Stomach (tissue), 9 donors: ENCODE data around the gene IGF2BP1. TPM values are rescaled to one million over a fixed set of nuclear protein-coding genes. Genes with fewer than 3 reads are reported as not detected.

ENCODE experiments used
- DNase-seq, 2 donors: peaks; one replicate each; pipeline versions ENCODE4 v3.0.0 to v3.0.0-alpha.2; 2013 to 2019
- H3K27ac ChIP-seq, 5 donors: fragments of 200-600 bp in 4 of 5; sonication (generic) in 4 of 5; one replicate each; pipeline ENCODE4 v1.5.1; 2013 to 2019; ENCODE audit warnings: mild to moderate bottlenecking in 1 of 5, moderate library complexity in 1 of 5
- H3K27me3 ChIP-seq, 3 donors: fragments of 200-600 bp; sonication (generic); one replicate each; pipeline ENCODE4 v1.5.1; 2017 to 2019; ENCODE audit warnings: mixed run types in 1 of 3
- H3K36me3 ChIP-seq, 4 donors: fragments of 200-600 bp; sonication (generic); 1 replicate in 3 of 4; 2 replicates in 1 of 4; pipeline ENCODE4 v1.5.1; 2016 to 2019
- H3K4me1 ChIP-seq, 4 donors: fragments of 200-600 bp; sonication (generic); one replicate each; pipeline ENCODE4 v1.5.1; 2016 to 2019
- H3K4me3 ChIP-seq, 4 donors: fragments of 200-600 bp; sonication (generic) in 3 of 4; one replicate each; pipeline ENCODE4 v1.5.1; 2016 to 2019; ENCODE audit warnings: mild to moderate bottlenecking in 1 of 4
- H3K9me3 ChIP-seq, 4 donors: fragments of 200-600 bp; sonication (generic); one replicate each; pipeline ENCODE4 v1.5.1; 2016 to 2019
- EP300 ChIP-seq: sonication (generic); formaldehyde crosslinking; IDR thresholded peaks from one replicate; pipeline ENCODE4 v1.6.1; 2017; ENCODE audit warnings: antibody characterized with exemption
- POLR2A ChIP-seq, 4 donors: fragments of 450-650 bp; IDR thresholded peaks; one replicate each; pipeline ENCODE4 v1.6.1; 2016; ENCODE audit warnings: antibody characterized with exemption in 4 of 4, control low read depth in 2 of 4, mild to moderate bottlenecking in 1 of 4, moderate library complexity in 1 of 4
- POLR2AphosphoS5 ChIP-seq, 3 donors: sonication (generic); formaldehyde crosslinking; IDR thresholded peaks; one replicate each; pipeline ENCODE4 v1.6.1; 2016; ENCODE audit warnings: antibody characterized with exemption in 3 of 3
- WGBS, 5 donors: extraction: QIAGEN DNeasy Blood & Tissue Kit in 3 of 5; methylation state at CpG; one replicate each; pipeline versions ENCODE4 v1.1.5 to v1.1.7; 2013 to 2018; 5-methylcytosine and 5-hydroxymethylcytosine counted together
- intact Hi-C: fragments of 100-400 bp; cut with DNase I; formaldehyde crosslinking; loops from one replicate; pipeline ENCODE4 v1.15.1; 2023; ENCODE audit warnings: low total_unique reads
- polyA plus RNA-seq, 3 donors: library from polyadenylated mRNA; stranded (reverse); fragments of 200-250 nt; gene quantifications; one replicate each; pipeline ENCODE4 v1.2.3, GENCODE V29; 2013
- total RNA-seq, 5 donors: library from RNA; depleted of rRNA; stranded (reverse); fragments of >200 nt; gene quantifications; one replicate each; pipeline versions ENCODE4 v1.1.0 to v1.2.3, GENCODE V29; 2014 to 2016
- TF ChIP-seq, protein P1 (sequence below), 7 experiments: fragments of 450-650 bp in 4 of 7; fragments of 200-600 bp in 3 of 7; sonication (generic) in 3 of 7; IDR thresholded peaks; one replicate each; pipeline ENCODE4 v1.5.1; 2016 to 2019; ENCODE audit warnings: antibody characterized with exemption in 7 of 7, control low read depth in 2 of 7, mild to moderate bottlenecking in 1 of 7
- donor health status: healthy with polysubstance abuse.
- donor health status: Bipolar disorder and iron deficiency.
- donor health status: healthy.

IGF2BP1 gene
- total and polyA plus RNA-seq, 8 donors: under 0.01 to 1.8 TPM; not detected in 6

DNA sequence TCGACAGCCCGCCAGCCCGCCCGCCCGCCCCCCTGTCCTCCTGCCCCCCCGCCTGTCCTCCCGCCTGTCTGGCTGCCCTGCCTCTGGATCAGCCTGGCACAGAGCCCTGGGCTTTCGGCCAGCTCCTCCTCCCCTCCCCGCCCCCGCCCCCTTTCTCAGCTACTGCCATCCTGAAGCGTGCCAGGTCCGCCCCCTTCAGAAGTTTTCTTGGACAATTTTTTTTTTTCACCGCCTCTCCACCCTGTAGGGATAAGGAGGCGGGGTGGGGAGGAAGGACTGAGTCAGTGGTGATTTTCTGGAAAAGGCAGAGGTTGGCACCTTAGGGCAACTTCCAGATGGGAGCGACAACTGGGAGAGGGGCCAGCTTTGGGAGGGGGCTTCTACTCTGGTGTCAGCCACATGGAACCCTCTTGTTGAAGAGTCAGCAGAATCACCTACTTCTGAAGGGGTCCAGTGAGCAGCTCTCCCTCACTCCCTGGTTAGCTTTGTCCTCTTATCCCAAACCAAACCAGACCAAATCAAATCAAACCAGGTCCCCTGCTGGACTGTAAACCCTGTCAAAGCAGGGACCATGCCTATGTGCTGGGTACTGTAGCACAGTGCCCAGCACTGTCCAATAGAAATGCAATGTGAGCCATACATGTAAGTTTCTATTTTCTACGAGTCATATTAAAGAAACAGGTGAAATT lies 19.7 kb downstream of the IGF2BP1 start:
- TF ChIP-seq EP300: no peak
- no peak for TF ChIP-seq POLR2A (IDR thresholded peaks at IDR 0.05)
- no peak for TF ChIP-seq POLR2AphosphoS5 (IDR thresholded peaks at IDR 0.05)
- TF ChIP-seq, protein P1, sequence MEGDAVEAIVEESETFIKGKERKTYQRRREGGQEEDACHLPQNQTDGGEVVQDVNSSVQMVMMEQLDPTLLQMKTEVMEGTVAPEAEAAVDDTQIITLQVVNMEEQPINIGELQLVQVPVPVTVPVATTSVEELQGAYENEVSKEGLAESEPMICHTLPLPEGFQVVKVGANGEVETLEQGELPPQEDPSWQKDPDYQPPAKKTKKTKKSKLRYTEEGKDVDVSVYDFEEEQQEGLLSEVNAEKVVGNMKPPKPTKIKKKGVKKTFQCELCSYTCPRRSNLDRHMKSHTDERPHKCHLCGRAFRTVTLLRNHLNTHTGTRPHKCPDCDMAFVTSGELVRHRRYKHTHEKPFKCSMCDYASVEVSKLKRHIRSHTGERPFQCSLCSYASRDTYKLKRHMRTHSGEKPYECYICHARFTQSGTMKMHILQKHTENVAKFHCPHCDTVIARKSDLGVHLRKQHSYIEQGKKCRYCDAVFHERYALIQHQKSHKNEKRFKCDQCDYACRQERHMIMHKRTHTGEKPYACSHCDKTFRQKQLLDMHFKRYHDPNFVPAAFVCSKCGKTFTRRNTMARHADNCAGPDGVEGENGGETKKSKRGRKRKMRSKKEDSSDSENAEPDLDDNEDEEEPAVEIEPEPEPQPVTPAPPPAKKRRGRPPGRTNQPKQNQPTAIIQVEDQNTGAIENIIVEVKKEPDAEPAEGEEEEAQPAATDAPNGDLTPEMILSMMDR (IDR thresholded peaks at IDR 0.05): no peak
- Histone ChIP-seq H3K27ac (no peak overlapping the region), H3K9me3 (no peaks in the 10 kb centered on the region), H3K4me3 (no peak overlapping the region), H3K27me3 (peaks cover 11 to 87% (median 52%) of the 10 kb centered on the region in 3 donors), H3K36me3 (no peaks in the 10 kb centered on the region), H3K4me1 (peaks cover 0 to 31% (median 23%) of the 10 kb centered on the region in 4 donors)
- peak; percentile 58 to 94 for DNase-seq
- 16 to 24% (median 23%) methylated on average over 13 to 16 of the region's 16 CpGs for WGBS, 5 donors
- intact Hi-C loops: no loop called here

DNA sequence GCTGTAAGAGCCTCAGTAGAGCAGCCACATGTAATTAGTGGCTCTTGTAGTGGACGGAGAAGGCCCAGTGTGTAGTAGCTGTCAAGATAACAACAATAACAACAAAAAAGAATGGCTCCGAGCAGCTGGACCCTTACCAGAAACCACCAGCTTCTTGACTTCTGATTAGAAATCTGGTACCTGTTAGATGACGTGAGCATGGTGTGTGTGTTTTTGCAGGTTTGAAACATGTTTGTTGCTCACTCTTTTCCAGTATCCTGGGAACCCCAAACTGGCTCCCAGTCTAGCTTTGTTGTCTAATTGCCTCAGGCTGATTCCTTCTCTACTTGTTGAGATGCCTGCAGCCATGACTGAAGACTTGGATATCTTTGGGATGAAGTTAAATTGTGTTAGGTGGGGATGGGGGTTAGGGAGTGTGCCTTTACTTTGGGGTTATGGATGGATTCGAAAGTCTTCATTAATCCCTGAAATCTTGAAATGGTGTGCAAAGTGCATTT lies 21.0 kb downstream of the IGF2BP1 start:
- peaks cover 0 to 30% (median 22%) of the 10 kb centered on the region in 4 donors for H3K4me1 ChIP-seq
- 88 to 92% (median 91%) methylated on average over 4 of the region's 4 CpGs for WGBS, 5 donors

DNA sequence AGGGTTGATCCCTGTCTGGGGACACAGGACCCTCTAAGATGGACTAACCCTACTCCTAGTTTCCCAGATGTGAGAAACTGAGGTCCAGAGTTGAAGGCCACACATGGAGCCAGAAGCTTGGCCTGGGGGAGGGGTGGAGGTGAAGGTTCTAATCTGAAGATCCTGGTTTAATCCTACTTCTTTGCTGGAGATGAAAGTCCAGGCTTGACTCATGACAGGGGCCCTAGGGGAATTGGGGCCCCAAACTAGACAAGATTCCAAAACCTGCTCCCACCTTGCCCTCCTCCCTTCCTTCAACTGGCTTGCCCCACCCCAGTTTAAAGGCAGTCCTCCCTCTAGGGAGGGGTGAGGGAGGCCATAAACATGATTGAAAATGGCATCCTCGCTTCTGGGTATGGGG lies 21.6 kb downstream of the IGF2BP1 start:
- intact Hi-C loops: no loop called here
- no peak overlapping the region for H3K4me3 ChIP-seq
- no peak for DNase-seq
- H3K9me3 ChIP-seq: no peaks in the 10 kb centered on the region
- WGBS, 5 donors: 81 to 94% (median 91%) methylated on average over 1 of the region's 1 CpG
- peaks cover 6 to 79% (median 37%) of the 10 kb centered on the region in 3 donors for H3K27me3 ChIP-seq
- peaks cover 0 to 24% (median 16%) of the 10 kb centered on the region in 4 donors for H3K4me1 ChIP-seq
- H3K27ac ChIP-seq: no peak overlapping the region
- no peaks in the 10 kb centered on the region for H3K36me3 ChIP-seq
- TF ChIP-seq POLR2A (IDR thresholded peaks at IDR 0.05) (no peak), EP300 (no peak), POLR2AphosphoS5 (IDR thresholded peaks at IDR 0.05) (no peak)
- TF ChIP-seq, protein P1 (IDR thresholded peaks at IDR 0.05): no peak

More for the DNA sequence above, 21.0 kb downstream of the IGF2BP1 start:
- TF ChIP-seq, protein P1 (IDR thresholded peaks at IDR 0.05): no peak
- no peak for TF ChIP-seq POLR2AphosphoS5 (IDR thresholded peaks at IDR 0.05)
- no peak for TF ChIP-seq EP300
- no peak for TF ChIP-seq POLR2A (IDR thresholded peaks at IDR 0.05)
- Histone ChIP-seq H3K27me3 (peaks cover 11 to 85% (median 43%) of the 10 kb centered on the region in 3 donors), H3K27ac (no peak overlapping the region), H3K36me3 (no peaks in the 10 kb centered on the region), H3K4me3 (no peak overlapping the region), H3K9me3 (no peaks in the 10 kb centered on the region)
- DNase-seq: no peak
- intact Hi-C loops: no loop called here

DNA sequence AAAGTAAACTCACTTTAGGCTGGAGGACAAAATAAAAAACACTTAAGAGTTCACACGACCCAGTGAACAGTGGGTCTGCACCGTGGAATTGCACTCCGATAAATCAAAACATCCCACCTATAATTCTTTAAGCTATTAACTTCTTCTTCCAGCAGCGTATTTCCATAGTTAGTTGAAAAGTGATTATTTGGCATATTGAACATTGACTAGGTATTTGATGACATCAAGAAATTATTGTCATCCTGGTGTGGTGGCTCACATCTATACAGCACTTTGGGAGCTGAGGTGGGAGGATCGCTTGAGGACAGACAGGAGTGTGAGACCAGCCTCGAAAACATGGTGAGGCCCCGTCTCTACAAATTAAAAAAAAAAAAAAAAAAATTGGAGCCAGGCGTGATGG lies 23.4 kb downstream of the IGF2BP1 start:
- Histone ChIP-seq H3K27me3 (peaks cover 0 to 61% (median 19%) of the 10 kb centered on the region in 3 donors), H3K4me3 (no peak overlapping the region), H3K9me3 (no peaks in the 10 kb centered on the region), H3K4me1 (peaks cover 0 to 16% (median 11%) of the 10 kb centered on the region in 4 donors), H3K36me3 (no peaks in the 10 kb centered on the region), H3K27ac (no peak overlapping the region)
- WGBS, 5 donors: 79 to 87% (median 84%) methylated on average over 8 of the region's 8 CpGs
- TF ChIP-seq POLR2AphosphoS5 (IDR thresholded peaks at IDR 0.05): no peak
- no peak for TF ChIP-seq EP300
- TF ChIP-seq POLR2A (IDR thresholded peaks at IDR 0.05): no peak
- TF ChIP-seq, protein P1 (IDR thresholded peaks at IDR 0.05): no peak
- DNase-seq: no peak
- intact Hi-C loops: loop anchor here (10.0 kb wide), 1 partner anchor 136 kb away; no protein-coding TSS in a partner anchor
